Glomerular endothelial cell (primary cell): ENCODE data around the gene HOXA5. TPM values are rescaled to one million over a fixed set of nuclear protein-coding genes. Genes with fewer than 3 reads are reported as not detected.

Experiments used
- DNase-seq: peaks from one replicate; pipeline ENCODE4 v3.0.0-alpha.2; 2011; ENCODE audit warnings: low read depth, low spot score; ENCODE audit errors: extremely low read depth
- total RNA-seq: library from RNA; depleted of rRNA; stranded (reverse); fragments of >200 nt; gene quantifications from 2 replicates; pipeline ENCODE4 v1.2.3, GENCODE V29; 2015

Gene HOXA5
- total RNA-seq, 1 donor from 2014 or later = 34.5 TPM

DNA sequence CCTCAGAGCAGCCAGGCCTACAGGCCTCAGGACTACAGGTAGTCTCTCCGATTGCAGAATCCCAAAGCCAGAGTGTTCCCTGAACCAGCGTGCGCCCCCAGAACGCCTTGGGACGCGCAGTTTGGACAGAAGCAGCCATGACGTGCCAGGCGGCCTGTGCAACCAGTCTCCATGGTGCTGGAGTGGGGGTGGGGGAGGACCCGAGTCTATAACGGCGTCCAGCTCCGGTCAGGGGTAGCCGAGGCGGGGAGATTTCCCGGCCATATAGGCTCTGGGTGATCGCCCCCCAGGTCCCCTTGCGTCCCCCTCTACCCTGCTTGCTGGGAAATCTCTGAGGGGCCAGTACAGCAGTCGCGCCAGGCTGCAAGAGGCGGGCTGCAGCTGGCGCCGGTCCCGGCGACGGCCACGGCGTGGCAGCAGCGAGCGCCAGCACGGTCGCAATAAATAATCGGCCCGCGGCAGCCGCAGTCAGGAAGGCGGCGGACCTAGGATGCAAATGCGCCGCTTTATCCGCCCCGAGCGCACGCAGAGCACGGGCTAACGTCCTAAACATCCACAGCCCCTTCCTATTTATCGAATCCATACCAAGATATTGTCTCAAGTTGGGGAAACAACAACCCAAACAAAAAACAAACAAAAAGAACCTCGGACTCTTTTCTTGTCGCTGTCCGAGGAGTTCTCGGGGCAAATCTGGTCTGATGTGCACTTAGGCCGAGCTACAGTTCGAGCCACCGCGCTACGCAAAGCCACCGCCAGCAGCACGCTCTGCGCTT lies 7.3 kb upstream of the HOXA5 start:
- DNase-seq = no peak

DNA sequence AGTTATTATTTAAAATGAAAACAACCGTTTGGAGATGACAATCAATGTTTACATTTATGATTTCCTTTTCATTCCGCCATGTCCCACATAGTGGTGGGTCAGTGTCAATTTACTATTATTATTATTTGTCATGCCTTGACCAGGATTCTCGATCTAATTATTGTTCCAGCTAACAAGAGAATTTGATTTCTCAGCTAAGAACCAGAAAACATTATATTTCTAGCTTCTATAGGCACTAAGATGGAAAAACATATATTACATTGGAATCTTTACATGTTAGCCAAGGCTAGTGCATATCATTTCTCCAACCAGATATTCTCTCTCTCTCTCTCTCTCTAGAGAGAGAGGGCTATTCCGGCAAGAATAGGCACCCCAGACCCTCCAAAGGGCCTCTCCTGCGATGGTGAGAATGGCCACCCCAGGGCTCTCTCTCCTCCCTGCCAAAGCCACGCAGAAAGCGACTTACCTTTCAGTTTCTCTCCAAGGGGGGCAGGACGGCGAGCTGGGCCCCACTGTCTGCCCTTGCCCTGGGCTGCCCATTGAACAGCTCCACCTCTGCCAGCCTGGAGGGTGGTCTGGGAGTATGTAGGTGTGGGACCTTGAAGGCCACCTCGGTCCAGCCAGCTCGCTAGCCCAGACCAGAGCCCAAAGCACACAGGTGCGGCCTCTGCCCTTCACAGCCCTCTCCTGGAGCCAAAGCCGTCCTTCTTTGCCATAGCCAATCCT lies 6.5 kb upstream of the HOXA5 start:
- no peak for DNase-seq

GRCh38 chr7:27148756-27149641 lies 5.5 kb upstream of the HOXA5 start:
- DNase-seq = no peak

GRCh38 chr7:27148031-27148755 lies 4.7 kb upstream of the HOXA5 start:
- no peak for DNase-seq

DNA sequence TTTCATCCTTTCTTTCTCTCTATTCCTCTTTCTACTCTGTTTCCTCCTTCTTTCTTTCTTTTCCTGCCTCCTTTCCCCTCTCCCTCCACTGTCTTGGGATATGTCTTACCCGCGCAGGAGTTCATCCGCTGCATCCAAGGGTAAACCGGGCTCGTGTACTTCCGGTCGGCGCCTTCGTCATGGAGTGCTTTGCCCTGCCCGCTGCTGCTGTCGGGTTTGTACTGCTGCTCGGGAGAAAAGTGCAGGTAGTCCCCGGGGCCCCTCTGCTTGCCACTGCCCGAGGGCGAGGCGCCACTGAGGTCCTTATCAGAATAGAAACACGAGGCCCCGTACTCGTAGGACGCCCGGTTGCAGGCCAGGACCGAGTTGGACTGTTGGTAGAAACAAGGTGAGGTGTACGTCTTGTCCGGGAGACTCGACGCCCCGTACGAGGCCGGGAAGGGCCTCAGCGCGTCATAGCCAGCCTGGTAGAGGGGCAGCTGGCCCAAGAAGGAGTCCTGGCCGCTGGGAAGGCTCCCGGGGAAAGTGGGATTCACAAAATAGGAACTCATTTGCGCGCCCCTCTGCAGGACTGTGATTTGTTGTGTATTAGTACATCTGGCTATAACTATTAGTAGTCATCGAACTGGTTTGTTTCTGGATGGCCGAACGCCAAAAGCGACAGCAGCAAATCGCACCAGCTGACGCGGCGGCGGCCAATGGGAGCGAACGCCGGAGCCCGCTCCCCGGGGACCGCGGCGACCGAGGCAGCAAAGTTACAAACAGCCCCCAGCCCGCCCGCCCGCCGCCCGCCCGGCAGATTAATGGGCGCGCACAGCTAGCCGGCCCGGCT lies 3.9 kb upstream of the HOXA5 start, which contains the start of gene HOXA6:
Gene HOXA6, minus strand, starts transcription at position 576 of the 832 bp plus-strand sequence. Its CDS starts 25 bp downstream, at position 551.
- DNase-seq = no peak

- DNase-seq = no peak
Observed at GRCh38 chr7:27146491-27147198, 3.2 kb upstream of the HOXA5 start.

- no peak for DNase-seq
Observed at GRCh38 chr7:27145914-27146412, 2.5 kb upstream of the HOXA5 start.

GRCh38 chr7:27145165-27145913 lies 1.9 kb upstream of the HOXA5 start:
- DNase-seq = no peak

- no peak for DNase-seq
Observed at GRCh38 chr7:27144781-27145164, 1.3 kb upstream of the HOXA5 start.

- DNase-seq = no peak
Observed at GRCh38 chr7:27143950-27144780, 684 bp upstream of the HOXA5 start.

DNA sequence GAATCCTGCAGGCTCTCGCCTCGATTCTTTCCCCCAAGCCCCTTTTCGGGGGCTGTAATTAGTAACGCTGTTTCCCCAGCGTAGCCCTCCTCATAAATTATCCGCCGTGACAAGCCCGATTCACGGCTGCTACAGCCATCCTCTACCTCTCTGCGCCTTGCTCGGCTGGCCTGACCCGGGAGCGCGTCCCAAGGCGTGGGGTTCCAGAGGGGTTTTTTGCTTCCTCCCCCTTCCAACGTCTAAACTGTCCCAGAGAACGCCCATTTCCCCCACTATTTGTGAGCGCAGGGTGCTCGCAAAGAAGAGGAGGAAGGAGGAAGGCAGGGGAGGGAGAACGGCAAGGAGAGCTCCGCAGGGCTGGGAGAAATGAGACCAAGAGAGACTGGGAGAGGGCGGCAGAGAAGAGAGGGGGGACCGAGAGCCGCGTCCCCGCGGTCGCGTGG lies 880 bp downstream of the HOXA5 start:
- no peak for DNase-seq

GRCh38 chr7:27141923-27142579 lies 1.4 kb downstream of the HOXA5 start:
- no peak for DNase-seq

DNA sequence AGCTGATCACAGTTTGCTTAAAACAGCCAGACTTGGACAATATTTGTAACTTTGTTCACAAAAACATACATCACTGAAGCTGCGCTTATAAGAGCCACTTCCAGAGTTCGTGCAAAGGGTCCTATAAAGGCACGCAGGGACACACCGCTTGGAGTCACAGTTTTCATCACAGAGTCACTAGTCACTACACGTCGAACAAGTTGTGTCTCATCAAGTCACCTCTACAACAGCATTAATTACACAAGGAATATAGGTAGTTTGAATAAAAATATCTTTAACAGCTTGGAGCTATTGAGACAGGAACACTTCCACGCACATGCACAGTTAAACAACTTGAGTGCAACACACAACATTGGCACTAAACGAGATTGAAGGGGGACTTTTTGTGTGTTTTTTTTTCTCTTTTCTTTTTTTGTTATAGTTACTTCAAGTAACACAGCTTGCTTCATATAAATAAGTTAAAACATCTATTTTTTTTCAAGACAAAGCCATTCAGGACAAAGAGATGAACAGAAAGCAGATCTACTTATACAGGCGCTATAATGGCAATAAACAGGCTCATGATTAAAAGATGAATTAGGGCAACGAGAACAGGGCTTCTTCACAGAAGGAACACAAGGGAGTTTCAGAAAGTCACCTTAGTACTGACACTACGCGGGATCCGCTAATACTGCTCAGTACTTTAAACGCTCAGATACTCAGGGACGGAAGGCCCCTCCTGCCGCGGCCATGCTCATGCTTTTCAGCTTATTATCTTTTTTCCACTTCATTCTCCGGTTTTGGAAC lies 2.2 kb downstream of the HOXA5 start:
- no peak for DNase-seq

GRCh38 chr7:27140126-27140857 lies 3.2 kb downstream of the HOXA5 start:
- no peak for DNase-seq
